Common myeloid progenitor, CD34-positive (primary cell): ENCODE measurements around the gene COPS7A.

Experiments used
- CTCF ChIA-PET: fragments of 350-600 bp; sonication (Branson Sonifier 250); formaldehyde crosslinking; loops from one replicate; lab custom pipeline; 2021; ENCODE audit warnings: antibody characterized with exemption; lab: Charles Lee
- POLR2A ChIA-PET: fragments of 350-600 bp; sonication (Branson Sonifier 250); formaldehyde crosslinking; loops from one replicate; lab custom pipeline; 2021; ENCODE audit warnings: antibody characterized with exemption; lab: Charles Lee
- DNase-seq, 3 donors: peaks; one replicate each; pipeline versions ENCODE4 v3.0.0 to v3.0.0-alpha.2; 2013
- H3K27ac ChIP-seq, 2 experiments: 1 replicate in 1 of 2; 2 replicates in 1 of 2; pipeline ENCODE4 v1.7.0; 2013; ENCODE audit warnings: inconsistent platforms in 2 of 2, low read length in 2 of 2, mild to moderate bottlenecking in 2 of 2, low read depth in 1 of 2, moderate library complexity in 1 of 2; ENCODE audit not compliant: severe bottlenecking in 2 of 2, insufficient read depth in 1 of 2, poor library complexity in 1 of 2
- H3K27me3 ChIP-seq, 5 experiments: replicated peaks in 2 of 5; 1 replicate in 3 of 5; 2 replicates in 2 of 5; pipeline versions ENCODE4 v1.6.1 to v1.7.0; 2013; ENCODE audit warnings: low read length in 4 of 5, mild to moderate bottlenecking in 2 of 5, moderate library complexity in 2 of 5, inconsistent platforms in 1 of 5; ENCODE audit not compliant: insufficient read depth in 5 of 5, control insufficient read depth in 4 of 5
- H3K36me3 ChIP-seq, 4 experiments: 1 replicate in 2 of 4; 2 replicates in 2 of 4; pipeline versions ENCODE4 v1.6.1 to v1.7.0; 2013; ENCODE audit warnings: low read length in 3 of 4, control low read depth in 1 of 4, mild to moderate bottlenecking in 1 of 4; ENCODE audit not compliant: control insufficient read depth in 4 of 4, insufficient read depth in 4 of 4
- H3K4me1 ChIP-seq, 4 experiments: 1 replicate in 3 of 4; 2 replicates in 1 of 4; pipeline versions ENCODE4 v1.6.1 to v1.7.1; 2013; ENCODE audit warnings: low read length in 3 of 4, mild to moderate bottlenecking in 3 of 4, control low read depth in 1 of 4, inconsistent platforms in 1 of 4, moderate library complexity in 1 of 4; ENCODE audit not compliant: control insufficient read depth in 4 of 4, insufficient read depth in 4 of 4; ENCODE audit errors: control extremely low read depth in 1 of 4
- H3K4me3 ChIP-seq, 7 experiments: 1 replicate in 4 of 7; 2 replicates in 3 of 7; pipeline versions ENCODE4 v1.5.1 to v1.7.0; 2013; ENCODE audit warnings: mild to moderate bottlenecking in 7 of 7, low read length in 6 of 7, moderate library complexity in 6 of 7, inconsistent platforms in 2 of 7, low read depth in 2 of 7, control low read depth in 1 of 7; ENCODE audit not compliant: insufficient read depth in 4 of 7, control insufficient read depth in 1 of 7; ENCODE audit errors: extremely low read depth in 1 of 7
- H3K9me3 ChIP-seq, 5 experiments: 1 replicate in 4 of 5; 2 replicates in 1 of 5; pipeline versions ENCODE4 v1.6.1 to v1.7.1; 2013; ENCODE audit warnings: low read length in 4 of 5, mild to moderate bottlenecking in 2 of 5, inconsistent platforms in 1 of 5, low read depth in 1 of 5, moderate library complexity in 1 of 5; ENCODE audit not compliant: control insufficient read depth in 4 of 5, insufficient read depth in 2 of 5; ENCODE audit errors: control extremely low read depth in 1 of 5
- WGBS: methylation state at CpG from one replicate; pipeline ENCODE4 v1.1.5; 2013; ENCODE audit not compliant: insufficient coverage; 5-methylcytosine and 5-hydroxymethylcytosine counted together

COPS7A gene

DNA sequence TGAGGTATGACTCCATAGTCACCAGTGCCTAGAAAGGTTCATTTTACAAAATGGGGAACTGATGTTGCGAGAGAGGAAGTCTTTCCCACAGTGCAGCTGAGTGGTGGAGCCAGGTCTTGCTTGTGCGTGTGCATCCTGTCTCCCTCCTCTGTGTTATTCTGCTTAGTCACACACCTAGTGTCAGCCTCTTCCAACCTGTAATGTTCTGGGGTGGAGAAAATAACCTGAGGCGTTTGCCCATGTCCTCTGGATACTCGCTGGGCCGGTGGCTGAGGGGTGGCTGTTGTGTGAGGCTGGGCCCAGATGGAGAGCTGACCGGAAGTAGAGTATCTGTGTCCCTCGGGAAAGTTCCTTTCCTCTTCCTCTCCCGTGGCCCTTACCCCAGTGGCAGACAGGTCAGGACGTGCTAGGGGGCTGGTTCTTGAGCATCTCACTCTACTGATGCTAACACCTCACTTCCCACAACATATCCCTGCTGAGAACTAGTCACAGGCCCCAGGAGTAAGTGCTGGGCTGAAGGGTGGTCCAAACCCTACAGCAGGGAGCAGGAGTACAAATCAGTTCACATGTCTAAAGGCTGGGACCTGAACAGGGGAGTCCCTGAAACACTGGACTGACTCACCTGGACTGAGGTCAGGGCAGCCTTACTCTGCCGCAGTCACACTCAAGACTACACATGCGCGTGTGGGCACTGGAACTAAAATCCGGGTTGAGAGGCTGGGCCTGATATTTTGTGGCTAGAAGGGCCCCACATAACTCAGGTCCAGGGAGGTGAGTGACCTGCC, 22.1 kb downstream of the COPS7A start:
- CTCF ChIA-PET: interaction anchor here (1.0 to 6.2 kb wide), 10 partner anchors 7 to 79 kb away, joined by 3 to 28 read pairs (median 4); partner anchors contain the start of genes LAG3, MLF2 and PTMS

DNA sequence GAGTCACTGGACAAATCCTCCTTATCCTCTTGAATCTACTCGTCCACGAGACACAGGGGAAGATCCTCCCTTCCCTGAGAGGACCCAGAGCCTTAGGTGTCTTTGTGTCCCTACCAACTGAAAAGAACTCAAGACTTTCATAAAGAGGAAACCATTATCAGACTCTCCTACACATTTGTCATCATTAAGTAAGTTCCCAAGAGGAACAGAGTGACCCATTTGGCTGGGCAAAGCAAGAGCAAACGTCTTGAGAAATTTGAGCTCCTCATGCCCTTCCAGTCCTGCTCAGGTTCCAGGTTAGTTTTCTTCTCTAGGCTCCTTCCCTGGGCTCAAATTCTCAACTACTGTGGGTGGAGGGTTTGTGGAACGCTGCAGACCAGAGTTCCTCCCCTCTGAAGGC, 23.4 kb downstream of the COPS7A start:
- 96% methylated on average over 3 of the region's 4 CpGs for WGBS
- ChIA-PET POLR2A (no interaction called here), CTCF (interaction anchor here (1.0 to 1.6 kb wide), 3 partner anchors 9 to 81 kb away, joined by 3 to 4 read pairs (median 4); partner anchors contain the start of genes LAG3 and P3H3)
- Histone ChIP-seq H3K4me3 (no peak overlapping the region), H3K36me3 (peaks cover 9 to 51% (median 34%) of the 10 kb centered on the region in 4 experiments), H3K27me3 (no peaks in the 10 kb centered on the region), H3K9me3 (no peaks in the 10 kb centered on the region), H3K4me1 (peaks cover 4 to 34% (median 29%) of the 10 kb centered on the region in 4 experiments), H3K27ac (peak overlapping the region in 1 of 2 experiments; percentile 45)
- DNase-seq: no peak

More for the DNA sequence above, 22.1 kb downstream of the COPS7A start:
- Histone ChIP-seq H3K27me3 (no peaks in the 10 kb centered on the region), H3K36me3 (peaks cover 6 to 42% (median 27%) of the 10 kb centered on the region in 4 experiments), H3K27ac (peak overlapping the region; percentile 84 to 92), H3K4me1 (peaks cover 4 to 26% (median 21%) of the 10 kb centered on the region in 4 experiments), H3K9me3 (no peaks in the 10 kb centered on the region), H3K4me3 (peak overlapping the region in 1 of 7 experiments; percentile 61)
- 68% methylated on average over 6 of the region's 13 CpGs for WGBS
- peak; percentile 88 to 98 (median 97) for DNase-seq
- POLR2A ChIA-PET: interaction anchor here (0.6 to 1.0 kb wide), 2 partner anchors 22 to 32 kb away, joined by 3 read pairs; partner anchors contain the start of gene COPS7A

DNA sequence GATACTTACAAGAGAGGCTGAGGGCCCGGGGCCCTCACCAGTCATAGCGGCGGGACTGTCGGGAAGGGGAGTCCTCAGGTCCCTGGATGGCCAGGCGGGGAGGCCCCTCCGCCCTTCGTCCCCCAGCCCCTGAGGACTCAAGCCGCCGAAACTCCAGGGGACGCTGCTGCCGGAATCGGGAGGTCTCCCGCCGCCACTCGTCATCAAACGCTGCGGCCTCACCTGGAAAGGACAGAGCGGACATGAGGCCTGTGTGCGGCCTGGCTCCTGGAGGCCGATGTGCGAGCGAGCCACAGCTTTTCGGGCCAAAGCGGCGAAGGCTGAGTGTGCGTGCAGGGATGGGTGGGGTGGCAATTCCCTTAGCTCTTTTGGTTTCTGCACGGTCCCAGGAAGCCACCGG, 24.9 kb downstream of the COPS7A start:
- POLR2A ChIA-PET: no interaction called here
- H3K27me3 ChIP-seq: no peaks in the 10 kb centered on the region
- peaks cover 9 to 51% (median 34%) of the 10 kb centered on the region in 4 experiments for H3K36me3 ChIP-seq
- H3K27ac ChIP-seq: no peak overlapping the region
- H3K9me3 ChIP-seq: no peaks in the 10 kb centered on the region
- CTCF ChIA-PET: no interaction called here
- 95% methylated on average over 22 of the region's 28 CpGs for WGBS
- H3K4me1 ChIP-seq: peaks cover 4 to 44% (median 38%) of the 10 kb centered on the region in 4 experiments
- no peak for DNase-seq
- no peak overlapping the region for H3K4me3 ChIP-seq

DNA sequence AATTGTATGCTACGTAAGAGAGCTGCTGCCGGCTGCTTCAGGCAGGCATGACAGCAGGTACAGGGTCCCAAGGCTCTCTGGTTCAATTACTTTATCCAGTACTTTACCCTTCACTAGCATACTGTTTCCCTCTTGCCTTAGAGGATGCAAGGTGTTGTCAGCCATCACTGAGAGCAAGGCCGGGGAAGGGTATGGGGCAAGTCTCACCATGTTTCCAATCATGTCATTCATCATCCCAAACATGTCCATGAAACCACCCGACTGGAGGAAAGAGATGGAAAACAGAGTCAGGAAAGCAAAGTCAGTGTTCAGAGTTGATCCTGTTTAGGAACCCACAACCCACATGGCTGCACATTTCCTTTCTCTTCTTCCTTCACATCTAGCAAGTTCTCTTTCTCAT, 26.7 kb downstream of the COPS7A start:
- Histone ChIP-seq H3K4me1 (peaks cover 7 to 38% (median 32%) of the 10 kb centered on the region in 4 experiments), H3K27ac (no peak overlapping the region), H3K9me3 (no peaks in the 10 kb centered on the region), H3K4me3 (no peak overlapping the region), H3K36me3 (peaks cover 9 to 51% (median 34%) of the 10 kb centered on the region in 4 experiments), H3K27me3 (no peaks in the 10 kb centered on the region)
- CTCF ChIA-PET: interaction anchor here (0.8 to 10.5 kb wide), 4 partner anchors 20 to 85 kb away, joined by 3 to 237 read pairs (median 3); partner anchors contain the start of genes LAG3 and PTMS
- DNase-seq: no peak
- POLR2A ChIA-PET: no interaction called here
- 89% methylated on average over 3 of the region's 4 CpGs for WGBS

DNA sequence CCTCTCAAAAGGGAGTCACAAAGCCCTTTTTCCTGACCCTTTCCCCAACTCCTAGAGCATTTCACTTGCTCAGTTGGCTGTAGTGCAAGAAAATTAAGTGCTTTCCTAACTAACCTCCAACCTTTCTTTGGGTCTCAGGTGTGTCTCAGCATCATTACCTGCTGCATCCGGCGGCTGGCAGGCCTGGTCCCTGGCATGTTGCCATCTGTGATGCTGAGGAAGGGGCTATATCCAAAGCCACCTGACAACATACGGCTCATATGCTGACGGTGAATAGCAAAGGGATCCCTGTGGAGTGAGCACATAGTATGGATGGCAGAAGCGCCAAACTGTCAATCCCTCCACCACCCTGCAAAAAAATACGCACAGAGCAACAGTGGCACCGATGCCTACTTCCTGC, 27.9 kb downstream of the COPS7A start:
- H3K27ac ChIP-seq: peak overlapping the region; percentile 92 to 97
- CTCF ChIA-PET: interaction anchor here (1.2 to 10.5 kb wide), 9 partner anchors 9 to 76 kb away, joined by 4 to 237 read pairs (median 28); partner anchors contain the start of genes COPS7A, GPR162, LAG3 and P3H3
- POLR2A ChIA-PET: interaction anchor here (1.9 to 2.2 kb wide), 2 partner anchors 14 to 74 kb away, joined by 6 to 12 read pairs; partner anchors contain the start of gene PTMS
- 91% methylated on average over 5 of the region's 7 CpGs for WGBS
- H3K9me3 ChIP-seq: no peaks in the 10 kb centered on the region
- DNase-seq: no peak
- no peaks in the 10 kb centered on the region for H3K27me3 ChIP-seq
- H3K36me3 ChIP-seq: peaks cover 9 to 51% (median 34%) of the 10 kb centered on the region in 4 experiments
- H3K4me1 ChIP-seq: peaks cover 7 to 28% (median 23%) of the 10 kb centered on the region in 4 experiments
- H3K4me3 ChIP-seq: peak overlapping the region in 5 of 7 experiments; percentile 83 to 93 (median 86)

DNA sequence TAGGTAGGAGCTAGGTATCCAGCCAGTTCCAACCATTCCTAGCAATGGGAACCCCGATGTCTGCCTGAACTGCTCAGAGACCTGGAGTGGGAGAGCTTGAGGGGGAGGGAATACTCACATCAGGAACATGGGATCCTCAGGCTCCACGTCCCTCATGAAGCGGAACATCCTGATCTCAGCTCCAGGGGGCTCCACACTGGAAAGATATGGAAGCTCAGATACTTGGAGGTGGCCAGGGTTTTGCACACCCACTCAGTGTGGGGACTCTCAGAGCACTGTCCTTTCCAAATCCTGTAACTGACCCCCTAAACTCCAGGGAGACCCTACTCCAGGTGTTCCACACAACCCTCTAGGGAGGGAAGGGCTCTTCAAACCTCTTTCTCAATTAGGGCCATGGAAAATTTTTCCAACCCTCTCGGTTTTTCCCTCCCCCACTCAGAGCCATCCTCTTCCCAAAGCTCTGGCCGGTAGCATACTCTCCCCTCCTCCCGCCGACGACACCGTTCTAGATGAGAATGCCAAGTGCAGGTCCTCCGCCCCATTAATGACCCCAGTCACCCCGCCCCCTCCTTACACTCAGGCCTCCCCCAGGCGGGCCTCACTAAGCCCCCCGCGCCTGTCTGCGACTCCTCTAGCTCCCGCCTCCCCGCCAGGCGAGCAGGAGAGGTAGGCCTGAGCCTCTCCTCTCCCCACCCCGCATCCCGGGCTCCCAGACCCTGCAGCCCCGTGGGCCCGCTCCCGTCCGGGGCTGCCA, 28.5 kb downstream of the COPS7A start:
- POLR2A ChIA-PET: interaction anchor here (1.1 to 2.2 kb wide), 9 partner anchors 11 to 99 kb away, joined by 3 to 12 read pairs (median 7); partner anchors contain the start of genes CDCA3, COPS7A, GPR162 and PTMS
- 15% methylated on average over 14 of the region's 24 CpGs for WGBS
- peaks cover 7 to 25% (median 24%) of the 10 kb centered on the region in 4 experiments for H3K4me1 ChIP-seq
- H3K9me3 ChIP-seq: no peaks in the 10 kb centered on the region
- peak overlapping the region; percentile 92 to 97 for H3K27ac ChIP-seq
- no peaks in the 10 kb centered on the region for H3K27me3 ChIP-seq
- peak in 2 of 3 donors; percentile 61 to 72 for DNase-seq
- H3K36me3 ChIP-seq: peaks cover 9 to 46% (median 29%) of the 10 kb centered on the region in 4 experiments
- CTCF ChIA-PET: interaction anchor here (0.9 to 10.5 kb wide), 22 partner anchors 10 to 131 kb away, joined by 3 to 237 read pairs (median 8); partner anchors contain the start of genes CD4, COPS7A, GPR162 and LAG3
- peak overlapping the region; percentile 80 to 93 (median 86) for H3K4me3 ChIP-seq
